ENCODE results near the gene MYEOV. TPM values are rescaled to one million over a fixed set of nuclear protein-coding genes. Genes with fewer than 3 reads are reported as not detected.
A peak's percentile ranks its signal among the peaks of the same experiment; 100 is the strongest.

MYEOV gene
- total and polyA plus RNA-seq, 9 of the 15 experiments (the other 6 are each of a cell fraction or from before 2014, with no cell fraction given), result 10.2 to 133 (median 32.2) TPM

- no peaks in the 10 kb centered on the region; the same call in 2 of the 3 replicates for H3K36me3 ChIP-seq (ENCODE audit: control insufficient read depth, insufficient read depth, low read length)
These were observed 28.0 kb downstream of the MYEOV start for GRCh38 chr11:69321877-69322361.

GRCh38 chr11:69325446-69325845 lies 31.5 kb downstream of the MYEOV start:
- no peak overlapping the region for H3K4me2 ChIP-seq (ENCODE audit: insufficient read depth, low read length)
- H2AFZ ChIP-seq (ENCODE audit: low read depth, low read length), result no peak overlapping the region
- H3K9me1 ChIP-seq (ENCODE audit: control insufficient read depth, insufficient read depth, low read length), result no peaks in the 10 kb centered on the region
- no TSS peak for BruUV-seq (replicated peaks)
- no peaks in the 10 kb centered on the region for H4K20me1 ChIP-seq (replicated peaks; ENCODE audit: control insufficient read depth, insufficient read depth, low read length)
- ATAC-seq (no peak), FAIRE-seq (no peak), DNase-seq (ENCODE audit: extremely low read depth in 1 of 4, low spot score in 3 of 4) (no peak)
- no peaks in the 10 kb centered on the region for H3K36me3 ChIP-seq (ENCODE audit: control insufficient read depth, insufficient read depth, low read length)
- ChIA-PET CTCF (ENCODE audit: low intra/inter-chr PET ratio) (no interaction called here), POLR2A (interaction anchor here (0.5 to 0.8 kb wide), 2 partner anchors 9 to 1611 kb away, joined by 4 read pairs; no protein-coding TSS in a partner anchor)
- 52% methylated on average over 7 of the region's 8 CpGs for whole genome bisulfite sequencing (ENCODE audit: insufficient coverage, low coverage, missing lambda C conversion rate)
- in situ Hi-C loops (cut with MboI), result no loop called here
- H3K27me3 ChIP-seq (ENCODE audit: control insufficient read depth in 2 of 2, insufficient read depth in 2 of 2, low read length in 2 of 2), result no peaks in the 10 kb centered on the region
- no peak overlapping the region for H3K9ac ChIP-seq (ENCODE audit: insufficient read depth in 1 of 2, low read depth in 2 of 2, low read length in 2 of 2)
- no peaks in the 10 kb centered on the region; the same call in 1 of the 2 replicates for H3K9me3 ChIP-seq (replicated peaks; ENCODE audit: control insufficient read depth, insufficient read depth, low read depth, low read length)
- peaks cover 0 to 3% of the 10 kb centered on the region in 2 experiments; a peak in 2 of 5 replicates for H3K4me1 ChIP-seq (replicated peaks in 1 of 2; ENCODE audit: control insufficient read depth in 2 of 2, insufficient read depth in 2 of 2, low read length in 2 of 2)
- H3K4me3 ChIP-seq, result no peak overlapping the region
- intact Hi-C loops (cut with micrococcal nuclease), result no loop called here
- H3K27ac ChIP-seq (ENCODE audit: extremely low read depth, low read depth, low read length), result no peak overlapping the region
- peaks cover 30% of the 10 kb centered on the region for H3K79me2 ChIP-seq (ENCODE audit: control insufficient read depth, insufficient read depth, low read length)
- TF ChIP-seq, protein P1, sequence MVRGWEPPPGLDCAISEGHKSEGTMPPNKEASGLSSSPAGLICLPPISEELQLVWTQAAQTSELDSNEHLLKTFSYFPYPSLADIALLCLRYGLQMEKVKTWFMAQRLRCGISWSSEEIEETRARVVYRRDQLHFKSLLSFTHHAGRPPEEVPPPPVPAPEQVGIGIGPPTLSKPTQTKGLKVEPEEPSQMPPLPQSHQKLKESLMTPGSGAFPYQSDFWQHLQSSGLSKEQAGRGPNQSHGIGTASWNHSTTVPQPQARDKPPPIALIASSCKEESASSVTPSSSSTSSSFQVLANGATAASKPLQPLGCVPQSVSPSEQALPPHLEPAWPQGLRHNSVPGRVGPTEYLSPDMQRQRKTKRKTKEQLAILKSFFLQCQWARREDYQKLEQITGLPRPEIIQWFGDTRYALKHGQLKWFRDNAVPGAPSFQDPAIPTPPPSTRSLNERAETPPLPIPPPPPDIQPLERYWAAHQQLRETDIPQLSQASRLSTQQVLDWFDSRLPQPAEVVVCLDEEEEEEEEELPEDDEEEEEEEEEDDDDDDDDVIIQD (CRISPR knock-in tag; IDR thresholded peaks at IDR 0.05), result no peak

More at GRCh38 chr11:69321877-69322361, 28.0 kb downstream of the MYEOV start:
- ATAC-seq (no peak), FAIRE-seq (no peak), DNase-seq (ENCODE audit: extremely low read depth in 1 of 4, low spot score in 3 of 4) (no peak)
- ChIA-PET POLR2A (interaction anchor here (0.7 kb wide), 1 partner anchor 25 kb away, joined by 4 read pairs; no protein-coding TSS in a partner anchor), CTCF (ENCODE audit: low intra/inter-chr PET ratio) (no interaction called here)
- Histone ChIP-seq H3K4me2 (ENCODE audit: insufficient read depth, low read length) (no peak overlapping the region), H3K27me3 (ENCODE audit: control insufficient read depth in 2 of 2, insufficient read depth in 2 of 2, low read length in 2 of 2) (no peaks in the 10 kb centered on the region), H3K4me1 (replicated peaks in 1 of 2; ENCODE audit: control insufficient read depth in 2 of 2, insufficient read depth in 2 of 2, low read length in 2 of 2) (no peaks in the 10 kb centered on the region), H3K4me3 (no peak overlapping the region), H4K20me1 (replicated peaks; ENCODE audit: control insufficient read depth, insufficient read depth, low read length) (no peaks in the 10 kb centered on the region), H3K9me3 (replicated peaks; ENCODE audit: control insufficient read depth, insufficient read depth, low read depth, low read length) (no peaks in the 10 kb centered on the region; the same call in 1 of the 2 replicates), H3K27ac (ENCODE audit: extremely low read depth, low read depth, low read length) (no peak overlapping the region), H3K9ac (ENCODE audit: insufficient read depth in 1 of 2, low read depth in 2 of 2, low read length in 2 of 2) (no peak overlapping the region), H2AFZ (ENCODE audit: low read depth, low read length) (no peak overlapping the region), H3K79me2 (ENCODE audit: control insufficient read depth, insufficient read depth, low read length) (peaks cover 26% of the 10 kb centered on the region), H3K9me1 (ENCODE audit: control insufficient read depth, insufficient read depth, low read length) (no peaks in the 10 kb centered on the region)
- TF ChIP-seq RFX1 (IDR thresholded peaks at IDR 0.05), result peak; percentile 67
- TF ChIP-seq ZNF76 (CRISPR knock-in tag; IDR thresholded peaks at IDR 0.05; ENCODE audit: borderline replicate concordance), result no peak
- TF ChIP-seq, protein P2, sequence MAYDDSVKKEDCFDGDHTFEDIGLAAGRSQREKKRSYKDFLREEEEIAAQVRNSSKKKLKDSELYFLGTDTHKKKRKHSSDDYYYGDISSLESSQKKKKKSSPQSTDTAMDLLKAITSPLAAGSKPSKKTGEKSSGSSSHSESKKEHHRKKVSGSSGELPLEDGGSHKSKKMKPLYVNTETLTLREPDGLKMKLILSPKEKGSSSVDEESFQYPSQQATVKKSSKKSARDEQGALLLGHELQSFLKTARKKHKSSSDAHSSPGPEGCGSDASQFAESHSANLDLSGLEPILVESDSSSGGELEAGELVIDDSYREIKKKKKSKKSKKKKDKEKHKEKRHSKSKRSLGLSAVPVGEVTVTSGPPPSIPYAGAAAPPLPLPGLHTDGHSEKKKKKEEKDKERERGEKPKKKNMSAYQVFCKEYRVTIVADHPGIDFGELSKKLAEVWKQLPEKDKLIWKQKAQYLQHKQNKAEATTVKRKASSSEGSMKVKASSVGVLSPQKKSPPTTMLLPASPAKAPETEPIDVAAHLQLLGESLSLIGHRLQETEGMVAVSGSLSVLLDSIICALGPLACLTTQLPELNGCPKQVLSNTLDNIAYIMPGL (CRISPR knock-in tag; IDR thresholded peaks at IDR 0.05), result no peak
- WGBS (ENCODE audit: insufficient coverage, low coverage, missing lambda C conversion rate), result 42% methylated on average over 5 of the region's 5 CpGs
- BruUV-seq (replicated peaks), result no TSS peak
- intact Hi-C loops (cut with micrococcal nuclease) (no loop called here), in situ Hi-C loops (cut with MboI) (no loop called here)

Data from K562 (cell line).